T follicular helper cell (primary cell): ENCODE data around the gene PADI4.

Experiments used
- DNase-seq: peaks from one replicate; pipeline ENCODE4 v3.0.0-alpha.2; 2020; ENCODE audit warnings: low read depth

The PADI4 gene

DNA sequence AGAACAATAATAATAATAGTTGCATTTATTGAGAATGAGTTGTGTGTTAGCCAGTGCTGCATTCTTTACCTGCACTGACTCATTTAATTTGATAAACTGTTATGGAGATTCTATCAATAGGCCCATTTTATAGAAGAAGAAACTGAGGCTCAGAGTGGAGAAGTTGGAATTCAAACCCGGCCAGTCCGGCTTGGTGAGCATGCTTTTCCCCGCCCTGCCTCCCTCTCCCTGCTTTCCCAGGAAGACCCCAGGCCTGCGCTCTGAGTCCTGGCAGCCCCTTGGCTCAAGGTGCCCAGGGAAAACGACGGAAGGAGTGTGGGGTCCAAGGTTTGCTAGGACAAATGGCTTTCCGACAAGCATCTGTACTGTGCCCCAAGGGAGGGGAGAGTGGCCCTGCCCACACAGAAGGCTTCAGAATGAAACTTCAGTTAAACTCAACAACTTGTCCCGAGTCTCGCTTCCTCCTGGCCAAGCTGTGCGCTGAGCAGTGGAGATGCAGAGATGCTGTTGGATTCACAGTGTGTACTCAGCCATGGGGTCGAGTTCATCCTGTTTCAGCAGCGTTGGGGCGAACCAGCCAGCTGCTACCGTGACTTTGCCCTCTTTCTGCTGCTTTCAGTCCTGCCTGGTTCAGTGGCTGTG, 40.7 kb downstream of the PADI4 start:
- DNase-seq = no peak

DNA sequence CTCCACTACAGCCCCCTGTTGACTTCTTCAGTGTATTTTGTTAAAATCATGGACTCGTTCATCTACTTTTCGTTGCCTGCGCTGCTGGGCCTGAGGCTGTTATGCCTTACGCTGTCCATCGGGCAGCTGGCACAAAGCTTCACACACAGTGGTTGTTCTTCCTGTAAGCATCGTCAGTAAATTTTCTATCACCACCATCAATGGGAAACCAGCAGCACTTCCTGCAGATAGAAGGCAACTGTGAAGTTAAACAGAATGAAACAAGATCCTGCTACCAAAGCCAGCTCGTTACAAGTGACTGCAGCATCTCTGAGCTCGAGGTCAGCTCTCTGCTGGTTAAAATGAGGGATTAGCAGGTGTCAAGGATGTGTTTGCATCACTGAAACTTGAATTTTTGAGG, 42.1 kb downstream of the PADI4 start:
- no peak for DNase-seq

DNA sequence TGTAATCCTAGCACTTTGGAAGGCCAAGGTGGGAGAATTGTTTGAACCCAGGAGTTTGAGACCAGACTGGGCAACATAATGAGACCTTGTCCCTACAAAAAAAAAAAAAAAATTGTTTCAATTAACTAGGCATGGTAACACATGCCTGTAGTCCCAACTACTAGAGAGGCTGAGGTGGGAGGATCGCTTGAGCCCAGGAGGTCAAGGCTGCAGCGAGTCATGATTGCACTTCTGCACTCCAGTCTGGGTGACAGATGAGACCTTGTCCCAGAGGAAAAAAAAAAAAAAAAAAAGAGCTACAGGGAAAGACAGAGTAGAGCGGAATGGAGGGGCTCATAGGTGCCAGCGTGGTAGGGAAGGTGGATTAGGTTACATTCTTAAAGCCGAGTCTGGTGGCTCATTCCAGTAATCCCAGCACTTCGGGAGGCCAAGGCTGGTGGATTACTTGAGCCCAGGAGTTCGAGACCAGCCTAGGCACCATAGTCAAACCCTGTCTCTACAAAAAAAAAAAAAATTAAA, 43.0 kb downstream of the PADI4 start:
- no peak for DNase-seq

DNA sequence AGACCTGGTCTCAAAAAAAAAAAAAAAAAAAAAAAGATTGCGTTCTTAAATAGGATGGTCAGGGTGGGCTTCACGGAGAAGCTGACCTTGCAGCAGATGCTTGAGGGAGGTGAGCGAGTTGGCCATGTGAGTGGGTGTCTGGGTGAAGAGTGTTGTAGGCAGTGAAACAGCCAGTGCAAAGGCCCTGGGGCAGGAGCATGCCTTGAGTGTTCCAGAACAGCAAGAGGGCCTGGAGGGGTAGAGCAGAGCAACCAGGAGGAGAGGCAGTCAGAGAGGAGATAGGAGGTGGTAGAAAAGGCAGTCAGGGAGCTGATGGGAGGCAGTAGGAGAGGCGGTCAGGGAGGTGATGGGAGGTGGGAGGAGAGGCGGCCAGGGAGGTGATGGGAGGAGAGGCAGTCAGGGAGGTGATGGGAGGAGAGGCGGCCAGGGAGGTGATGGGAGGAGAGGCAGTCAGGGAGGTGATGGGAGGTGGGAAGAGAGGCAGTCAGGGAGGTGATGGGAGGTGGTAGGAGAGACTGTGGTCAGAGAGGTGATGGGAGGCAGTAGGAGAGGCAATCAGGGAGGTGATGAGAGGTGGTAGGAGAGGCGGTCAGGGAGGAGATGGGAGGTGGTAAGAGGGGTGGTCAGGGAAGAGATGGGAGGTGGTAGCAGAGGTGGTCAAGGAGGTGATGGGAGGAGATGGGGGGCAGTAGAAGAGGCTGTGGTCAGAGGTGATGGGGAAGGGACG, 43.8 kb downstream of the PADI4 start:
- DNase-seq = no peak

DNA sequence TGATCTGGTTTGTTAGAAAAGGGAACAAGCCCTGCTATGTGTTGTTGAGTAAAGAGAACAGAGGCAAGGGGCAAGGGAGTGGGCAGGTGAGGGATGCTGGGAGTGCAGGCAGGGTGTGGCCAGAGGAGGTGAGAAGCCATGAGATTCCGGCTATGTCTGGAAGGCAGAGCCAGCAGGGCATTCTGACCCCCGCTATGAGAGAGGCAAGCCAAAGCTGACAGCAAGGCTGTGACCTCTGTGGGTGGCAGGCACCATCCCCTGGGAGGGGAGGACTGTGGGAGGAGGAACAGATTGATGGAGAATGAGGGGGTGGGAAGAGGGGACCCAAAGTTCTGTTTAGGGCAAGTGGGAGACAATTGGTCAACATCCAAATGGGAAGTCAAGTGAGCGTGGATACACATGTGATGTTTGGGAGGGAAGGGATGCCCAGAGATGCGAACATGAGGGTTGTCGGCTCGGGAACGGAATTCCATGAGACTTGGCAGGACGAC, 44.5 kb downstream of the PADI4 start:
- no peak for DNase-seq

DNA sequence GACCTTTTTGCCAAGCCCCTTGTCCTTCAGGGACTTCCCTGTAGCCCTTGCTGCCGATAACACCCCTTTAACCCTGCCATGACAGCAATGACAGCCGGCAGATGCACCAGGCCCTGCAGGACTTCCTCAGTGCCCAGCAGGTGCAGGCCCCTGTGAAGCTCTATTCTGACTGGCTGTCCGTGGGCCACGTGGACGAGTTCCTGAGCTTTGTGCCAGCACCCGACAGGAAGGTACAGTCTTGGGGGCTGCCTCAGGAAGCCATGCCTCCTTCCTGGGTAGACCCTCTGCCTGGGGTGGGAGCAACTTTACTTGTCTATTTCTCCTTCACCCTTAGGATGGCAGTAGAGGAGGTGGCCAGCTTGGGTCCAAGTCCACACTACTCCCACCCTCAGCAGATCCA, 47.9 kb downstream of the PADI4 start:
- DNase-seq = no peak

DNA sequence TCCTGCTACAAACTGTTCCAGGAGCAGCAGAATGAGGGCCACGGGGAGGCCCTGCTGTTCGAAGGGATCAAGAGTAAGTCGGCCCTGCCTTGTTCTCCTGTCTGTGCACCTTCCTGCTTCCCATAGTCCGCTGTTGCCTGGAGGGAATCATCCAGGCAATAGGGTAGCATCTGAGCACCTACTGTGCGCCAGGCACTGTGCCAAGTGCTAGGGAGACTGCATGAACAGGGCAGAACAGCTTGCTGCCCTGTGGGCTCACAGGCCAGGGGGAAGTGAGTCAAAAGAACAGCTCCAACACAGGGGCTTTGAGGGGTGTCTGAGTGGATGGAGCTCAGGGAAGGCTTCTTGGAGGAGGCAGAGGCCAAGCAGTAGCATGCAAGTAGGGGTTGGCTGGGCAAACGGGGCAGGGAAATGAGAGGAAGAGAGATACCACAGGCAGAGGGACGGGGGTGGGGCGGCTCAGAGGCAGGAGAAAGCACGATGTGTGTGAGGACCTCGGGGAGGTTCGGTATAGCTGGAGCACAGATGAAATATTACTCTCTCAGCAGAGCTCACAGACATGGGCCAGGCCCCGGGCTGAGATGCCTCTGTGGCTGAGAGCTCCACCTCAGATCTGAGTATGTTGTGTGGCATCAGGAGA, 48.5 kb downstream of the PADI4 start:
- DNase-seq = no peak

DNA sequence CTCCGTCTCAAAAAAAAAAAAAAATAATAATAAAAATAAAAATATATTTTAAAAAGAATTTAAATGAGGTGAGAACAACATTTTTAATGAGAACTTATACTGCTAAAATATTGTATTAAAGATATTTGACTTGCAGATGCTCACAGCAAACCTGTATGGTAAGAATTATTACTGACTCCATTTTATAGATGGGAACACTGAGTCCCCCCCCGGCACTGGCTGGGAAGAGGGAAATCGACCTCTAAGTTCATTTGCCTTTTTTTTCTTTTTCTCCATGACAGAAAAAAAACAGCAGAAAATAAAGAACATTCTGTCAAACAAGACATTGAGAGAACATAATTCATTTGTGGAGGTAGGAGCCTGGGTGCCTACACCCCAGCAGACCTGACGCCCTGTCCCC, 50.6 kb downstream of the PADI4 start:
- DNase-seq = no peak

DNA sequence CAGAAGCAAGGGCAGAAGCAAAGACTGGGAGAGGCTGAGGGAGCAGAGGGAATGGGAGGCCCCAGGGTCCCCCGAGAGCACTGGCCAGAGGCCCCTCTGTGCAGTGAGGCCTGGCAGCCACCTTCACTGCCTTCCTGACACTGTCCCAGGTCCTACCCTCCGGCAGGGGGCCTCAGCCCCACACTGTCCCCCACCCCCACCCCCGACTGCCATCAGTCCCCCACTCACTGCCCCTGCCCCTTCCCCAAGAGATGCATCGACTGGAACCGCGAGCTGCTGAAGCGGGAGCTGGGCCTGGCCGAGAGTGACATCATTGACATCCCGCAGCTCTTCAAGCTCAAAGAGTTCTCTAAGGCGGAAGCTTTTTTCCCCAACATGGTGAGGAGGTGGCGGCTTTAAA, 51.0 kb downstream of the PADI4 start:
- DNase-seq = no peak

DNA sequence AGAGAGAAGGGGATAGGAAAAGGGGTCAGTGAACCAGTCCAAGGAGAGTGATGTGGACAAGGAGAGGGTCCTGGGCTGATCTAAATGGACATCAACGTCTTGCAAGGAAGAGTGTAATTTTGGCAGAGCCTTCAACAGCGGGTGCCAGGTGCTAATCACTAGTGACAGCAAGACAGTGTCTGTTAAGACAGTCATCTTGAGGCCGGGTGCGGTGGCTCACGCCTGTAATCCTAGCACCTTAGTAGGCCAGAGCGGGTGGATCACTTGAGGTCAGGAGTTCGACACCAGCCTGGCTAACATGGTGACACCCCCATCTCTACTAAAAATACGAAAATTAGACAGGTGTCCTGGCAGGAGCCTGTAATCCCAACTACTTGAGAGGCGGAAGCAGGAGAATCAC, 51.8 kb downstream of the PADI4 start:
- DNase-seq = no peak

DNA sequence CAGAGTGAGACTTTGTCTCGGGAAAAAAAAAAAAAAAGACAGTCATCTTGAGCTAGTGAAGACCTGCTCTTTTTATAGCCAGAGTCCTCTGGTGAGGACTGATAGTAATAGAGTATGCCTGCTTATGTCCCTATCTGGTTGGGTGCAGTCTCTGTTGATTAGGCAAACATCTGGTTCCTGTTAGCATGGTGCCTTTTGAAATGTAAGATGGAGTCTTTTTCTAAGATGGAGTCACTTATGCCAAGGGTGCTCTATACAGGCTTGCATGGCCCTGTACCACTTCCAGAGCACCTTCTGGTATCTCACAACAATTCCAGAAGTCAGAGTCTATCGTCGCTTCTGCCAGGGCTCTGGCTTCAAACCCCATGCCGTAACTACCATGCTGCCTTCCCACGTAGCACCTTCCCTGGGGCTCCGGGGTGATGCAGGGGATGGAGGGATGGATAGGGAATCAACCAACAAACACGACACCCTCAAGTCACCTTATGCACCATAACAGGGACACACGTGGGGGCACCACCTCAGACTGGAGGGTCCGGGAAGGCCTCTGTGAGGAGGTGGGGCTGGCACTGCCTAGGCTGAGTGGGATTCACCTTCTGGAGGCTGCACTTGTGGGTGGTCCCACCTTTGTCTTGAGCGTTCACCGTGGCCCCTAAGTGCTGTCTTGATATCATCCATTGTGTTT, 52.4 kb downstream of the PADI4 start:
- DNase-seq = no peak

DNA sequence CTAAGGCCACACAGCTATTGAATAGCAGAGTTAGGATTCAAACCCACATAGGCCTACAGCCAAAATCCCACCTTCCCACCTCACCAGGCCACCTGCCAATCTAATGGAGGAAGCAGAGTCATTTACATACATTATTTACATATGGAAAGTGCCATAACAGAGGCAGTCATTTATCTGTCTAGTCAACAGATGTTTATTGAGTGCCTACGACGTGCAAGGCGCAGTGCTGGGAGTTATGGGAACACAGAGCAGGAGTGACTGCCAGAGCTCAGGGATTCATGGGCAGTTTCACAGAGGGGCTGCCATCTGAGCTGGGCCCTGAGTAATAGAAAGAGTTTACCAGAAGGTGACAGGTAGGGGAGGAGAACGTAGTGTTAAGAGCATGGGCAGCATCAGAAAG, 53.7 kb downstream of the PADI4 start:
- no peak for DNase-seq

DNA sequence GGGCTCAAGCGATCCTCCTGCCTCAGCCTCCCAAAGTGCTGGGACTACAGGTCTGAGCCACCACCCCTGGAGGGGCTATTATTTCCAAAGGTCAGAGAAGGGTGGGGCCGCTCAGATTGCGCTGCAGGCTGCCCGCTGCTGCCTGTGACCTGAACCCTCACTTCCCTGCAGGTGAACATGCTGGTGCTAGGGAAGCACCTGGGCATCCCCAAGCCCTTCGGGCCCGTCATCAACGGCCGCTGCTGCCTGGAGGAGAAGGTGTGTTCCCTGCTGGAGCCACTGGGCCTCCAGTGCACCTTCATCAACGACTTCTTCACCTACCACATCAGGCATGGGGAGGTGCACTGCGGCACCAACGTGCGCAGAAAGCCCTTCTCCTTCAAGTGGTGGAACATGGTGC, 55.4 kb downstream of the PADI4 start:
- no peak for DNase-seq

DNA sequence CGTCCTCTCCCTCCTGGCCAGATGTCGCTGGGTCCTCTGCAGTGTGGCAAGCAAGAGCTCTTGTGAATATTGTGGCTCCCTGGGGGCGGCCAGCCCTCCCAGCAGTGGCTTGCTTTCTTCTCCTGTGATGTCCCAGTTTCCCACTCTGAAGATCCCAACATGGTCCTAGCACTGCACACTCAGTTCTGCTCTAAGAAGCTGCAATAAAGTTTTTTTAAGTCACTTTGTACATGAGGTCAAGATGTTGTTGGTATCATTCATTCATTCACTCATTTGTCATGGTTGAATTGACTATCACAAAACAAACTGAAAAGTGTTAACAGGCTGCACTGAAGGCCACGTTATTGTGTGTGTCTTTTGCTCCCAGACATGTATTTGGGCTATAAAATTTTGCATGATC, 55.8 kb downstream of the PADI4 start:
- no peak for DNase-seq

DNA sequence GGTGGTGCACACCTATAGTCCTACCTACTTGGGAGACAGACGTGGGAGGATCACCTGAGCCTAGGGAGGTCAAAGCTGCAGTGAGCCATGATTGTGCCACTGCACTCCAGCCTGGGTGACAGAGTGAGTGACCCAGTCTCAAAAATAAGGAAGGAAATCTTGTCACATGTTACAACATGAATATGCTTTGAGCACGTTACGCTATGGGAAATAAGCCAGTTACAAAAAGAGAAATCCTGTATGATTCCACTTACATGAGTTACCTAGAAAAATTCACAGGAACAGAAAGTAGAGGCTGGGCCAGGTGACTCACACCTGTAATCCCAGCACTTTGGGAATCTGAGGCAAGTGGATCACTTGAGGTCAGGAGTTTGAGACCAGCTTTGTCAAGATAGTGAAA, 57.3 kb downstream of the PADI4 start:
- no peak for DNase-seq

DNA sequence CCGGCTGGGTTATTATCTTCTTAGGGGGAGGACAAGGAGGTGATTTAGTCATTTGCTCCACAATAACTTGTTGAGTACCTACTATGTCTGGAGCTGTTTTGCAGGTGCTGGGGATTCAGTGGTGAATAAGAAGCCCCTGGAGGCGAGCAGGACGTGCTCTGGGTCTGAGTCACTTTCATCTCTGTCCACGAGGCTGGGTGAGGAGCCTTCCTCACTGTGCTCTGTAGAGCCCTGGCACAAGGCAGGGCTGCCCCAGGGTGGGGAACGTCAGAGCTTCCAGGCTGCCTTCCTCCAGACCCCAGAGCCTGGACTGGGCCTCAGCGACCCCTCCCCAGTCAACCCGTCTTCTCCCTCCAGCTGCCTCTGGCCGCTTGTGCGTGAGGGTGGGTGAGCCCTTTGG, 61.5 kb downstream of the PADI4 start:
- no peak for DNase-seq

DNA sequence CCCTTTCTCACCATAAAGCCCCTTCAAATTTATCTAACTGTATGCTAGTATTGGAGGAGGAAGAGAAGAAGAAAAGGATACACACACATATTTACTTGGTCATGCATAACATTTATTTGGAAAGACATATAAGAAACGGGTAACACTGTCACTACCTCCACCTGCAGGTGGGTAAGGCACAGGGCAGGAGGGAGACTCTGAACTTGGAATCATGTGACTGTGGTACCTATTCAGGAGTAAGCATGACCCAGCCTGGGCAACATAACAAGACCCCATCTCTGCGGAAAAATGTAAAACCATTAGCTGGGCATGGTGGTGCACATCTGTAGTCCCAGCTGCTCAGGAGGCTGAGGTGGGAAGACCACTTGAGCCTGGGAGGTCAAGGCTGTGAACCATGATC, 62.6 kb downstream of the PADI4 start:
- no peak for DNase-seq

DNA sequence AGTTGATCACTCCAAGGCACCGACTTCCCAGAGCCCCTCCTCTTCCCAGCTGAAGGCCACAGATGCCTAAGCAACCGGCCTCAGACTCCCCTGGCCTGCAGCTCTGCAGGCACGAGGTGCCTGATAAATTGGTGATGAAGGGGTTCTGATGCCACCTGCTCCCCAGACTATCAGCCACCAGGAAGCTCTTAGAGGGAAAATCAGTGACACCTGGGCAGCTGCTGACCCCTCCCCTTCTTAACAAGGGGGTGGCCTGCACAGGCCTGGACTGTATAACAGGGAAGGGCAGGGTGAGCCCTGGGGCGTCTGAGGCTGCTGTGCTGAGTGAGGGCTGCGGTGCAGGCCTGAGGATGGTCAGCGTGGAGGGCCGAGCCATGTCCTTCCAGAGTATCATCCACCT, 63.9 kb downstream of the PADI4 start, which contains the start of gene PADI6:
PADI6 (plus strand) TSS at position 301 of the 400 bp plus-strand sequence; CDS start at position 351, 50 bp downstream.
- DNase-seq = no peak

DNA sequence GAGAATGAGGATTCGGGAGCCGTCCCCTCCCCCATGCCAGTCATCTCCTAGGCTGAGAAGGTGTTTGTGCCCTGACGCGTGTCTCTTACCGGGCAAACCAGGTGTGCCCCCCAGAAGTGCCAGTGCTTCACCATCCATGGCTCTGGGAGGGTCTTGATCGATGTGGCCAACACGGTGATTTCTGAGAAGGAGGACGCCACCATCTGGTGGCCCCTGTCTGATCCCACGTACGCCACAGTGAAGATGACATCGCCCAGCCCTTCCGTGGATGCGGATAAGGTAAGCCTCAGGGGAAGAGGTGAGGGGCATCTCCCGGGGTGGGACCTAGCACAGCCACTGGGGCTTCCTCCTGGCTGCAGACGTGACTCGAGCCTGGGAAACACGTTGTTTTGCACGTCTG, 65.0 kb downstream of the PADI4 start:
- DNase-seq = no peak

DNA sequence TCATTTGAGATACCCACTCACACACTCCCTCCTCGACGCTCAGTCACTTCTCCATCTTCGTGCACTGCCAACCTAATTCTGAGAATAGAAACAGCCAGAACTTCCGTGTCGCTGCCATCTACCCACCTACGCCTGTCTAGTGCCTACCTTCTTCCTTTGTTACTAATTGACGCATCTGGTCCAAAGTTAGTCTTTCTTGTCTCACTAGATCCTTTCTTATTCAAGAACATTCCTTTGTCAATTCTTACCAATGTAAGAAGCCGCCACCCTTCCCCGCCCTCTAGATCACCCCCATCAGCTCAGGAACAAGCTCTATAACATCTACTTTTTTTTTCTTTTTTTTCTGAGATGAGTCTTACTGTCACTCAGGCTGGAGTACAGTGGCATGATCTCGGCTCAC, 67.7 kb downstream of the PADI4 start:
- no peak for DNase-seq

DNA sequence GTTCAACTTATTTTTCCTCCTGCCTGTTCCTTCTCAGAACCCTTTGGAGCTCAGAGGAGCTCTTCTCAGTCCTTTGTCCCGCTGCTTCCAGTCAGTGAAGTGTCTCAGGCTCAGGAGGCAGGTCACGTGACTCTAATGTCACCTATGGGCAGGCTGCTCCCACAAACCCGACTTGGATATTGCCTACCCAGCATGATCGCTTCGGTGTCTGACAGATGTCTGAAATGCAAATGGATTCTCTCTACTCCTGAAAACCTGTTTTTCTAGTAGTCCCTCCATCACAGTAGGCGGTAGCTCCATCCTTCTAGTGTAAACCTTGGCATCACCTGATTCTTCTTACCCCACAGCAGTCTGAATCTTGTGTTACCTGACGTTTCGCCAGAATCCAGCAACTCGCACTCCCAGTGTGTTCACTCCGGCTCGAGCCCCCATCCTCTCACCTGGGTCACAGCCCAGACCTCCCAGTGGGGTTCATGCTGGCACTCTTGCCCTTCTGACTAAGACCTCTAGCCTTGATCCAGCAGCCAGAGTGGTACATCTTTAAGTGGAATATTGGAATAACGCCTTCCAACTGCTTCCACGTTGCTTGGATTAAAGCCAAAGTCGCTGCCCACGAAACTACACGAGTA, 69.4 kb downstream of the PADI4 start:
- no peak for DNase-seq

DNA sequence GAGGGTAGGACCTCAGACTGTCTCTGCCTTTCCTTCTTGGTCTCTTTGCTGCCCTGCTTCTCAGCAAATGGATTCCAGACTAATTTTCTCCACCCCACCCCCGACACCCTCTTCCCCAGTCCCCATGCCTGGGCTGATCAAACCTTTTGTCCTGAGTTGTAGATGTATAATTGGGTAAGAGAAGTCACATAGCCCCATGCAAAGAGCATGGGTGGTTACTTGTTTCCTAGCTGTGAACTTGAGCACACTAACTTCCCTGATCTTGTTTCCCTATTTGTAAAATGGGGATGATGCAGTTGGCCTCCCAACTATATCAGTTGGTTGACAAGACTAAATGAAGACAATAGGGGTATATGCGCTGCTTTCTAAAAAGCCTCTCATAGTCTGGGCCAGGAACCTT, 73.2 kb downstream of the PADI4 start:
- no peak for DNase-seq
